HEK293 (cell line): ENCODE results near the gene REC8.

Source experiments
- CTCF ChIA-PET: fragments of 350-600 bp; formaldehyde crosslinking; extraction: SDS; loops from one replicate; lab custom pipeline; 2021; ENCODE audit warnings: antibody characterized with exemption; lab: Yijun Ruan, JAX
- POLR2A ChIA-PET: fragments of 300-600 bp; formaldehyde crosslinking; extraction: SDS; loops from one replicate; lab custom pipeline; 2020; ENCODE audit warnings: antibody characterized with exemption, inconsistent platforms; lab: Yijun Ruan, JAX
- H3K27ac ChIP-seq: fragments of 200-500 bp; sonication (Bioruptor generic); 2 replicates; pipeline ENCODE4 v1.5.1; 2014; ENCODE audit warnings: low read depth, low read length, control low read depth, inconsistent platforms; ENCODE audit errors: extremely low read depth
- H3K36me3 ChIP-seq, 2 experiments: fragments of 200-500 bp in 1 of 2; sonication (Bioruptor generic) in 1 of 2; 1 replicate in 1 of 2; 2 replicates in 1 of 2; pipeline ENCODE4 v1.5.1; 2014 to 2017; ENCODE audit warnings: inconsistent platforms in 2 of 2, low read length in 2 of 2; ENCODE audit not compliant: control insufficient read depth in 2 of 2, insufficient read depth in 1 of 2
- H3K4me1 ChIP-seq: fragments of 200-500 bp; sonication (Bioruptor generic); 2 replicates; pipeline ENCODE4 v1.5.1; 2014; ENCODE audit warnings: mild to moderate bottlenecking, low read length, inconsistent platforms; ENCODE audit not compliant: control insufficient read depth, insufficient read depth
- H3K4me3 ChIP-seq: 2 replicates; pipeline ENCODE4 v1.5.1; 2011; ENCODE audit warnings: low read depth, mild to moderate bottlenecking, control low read depth, low read length, moderate library complexity
- H3K9me3 ChIP-seq: fragments of 200-500 bp; sonication (Bioruptor generic); 2 replicates; pipeline ENCODE4 v1.5.1; 2014; ENCODE audit warnings: low read depth, low read length, inconsistent platforms; ENCODE audit not compliant: control insufficient read depth, insufficient read depth
- BCL11A ChIP-seq: fragments of 450-650 bp; formaldehyde crosslinking; IDR thresholded peaks from 2 replicates; pipeline ENCODE4 v1.5.1; 2016; ENCODE audit warnings: low read depth, missing biosample characterization, missing genetic modification characterization
- EGR2 ChIP-seq: fragments of 450-650 bp; formaldehyde crosslinking; IDR thresholded peaks from 2 replicates; pipeline ENCODE4 v1.5.1; 2016; ENCODE audit warnings: low read depth, missing biosample characterization, missing genetic modification characterization
- FEZF1 ChIP-seq: fragments of 450-650 bp; formaldehyde crosslinking; IDR thresholded peaks from 2 replicates; pipeline ENCODE4 v1.5.1; 2016; ENCODE audit warnings: missing biosample characterization, missing genetic modification characterization
- GFI1B ChIP-seq: fragments of 450-650 bp; formaldehyde crosslinking; IDR thresholded peaks from 2 replicates; pipeline ENCODE4 v1.5.1; 2016; ENCODE audit warnings: missing biosample characterization, missing genetic modification characterization
- IKZF3 ChIP-seq: fragments of 450-650 bp; IDR thresholded peaks from 2 replicates; pipeline ENCODE4 v1.5.0; 2018; ENCODE audit warnings: missing biosample characterization, mild to moderate bottlenecking, missing genetic modification characterization, moderate library complexity
- ZBTB21 ChIP-seq: fragments of 450-650 bp; formaldehyde crosslinking; IDR thresholded peaks from 2 replicates; pipeline ENCODE4 v1.5.1; 2017; ENCODE audit warnings: missing biosample characterization, missing genetic modification characterization
- ZFHX2 ChIP-seq: fragments of 450-650 bp; formaldehyde crosslinking; conservative IDR thresholded peaks from 2 replicates; pipeline ENCODE4 v1.5.1; 2016; ENCODE audit warnings: missing biosample characterization, missing genetic modification characterization
- ZIC2 ChIP-seq: fragments of 450-650 bp; formaldehyde crosslinking; IDR thresholded peaks from 2 replicates; pipeline ENCODE4 v1.5.1; 2016; ENCODE audit warnings: missing biosample characterization, missing genetic modification characterization
- ZNF114 ChIP-seq: fragments of 450-650 bp; formaldehyde crosslinking; IDR thresholded peaks from 2 replicates; pipeline ENCODE4 v1.5.0; 2017; ENCODE audit warnings: missing biosample characterization, missing genetic modification characterization
- ZNF140 ChIP-seq: fragments of 450-650 bp; formaldehyde crosslinking; IDR thresholded peaks from 2 replicates; pipeline ENCODE4 v1.5.1; 2016; ENCODE audit warnings: missing biosample characterization, missing genetic modification characterization
- ZNF211 ChIP-seq: fragments of 450-650 bp; formaldehyde crosslinking; IDR thresholded peaks from 2 replicates; pipeline ENCODE4 v1.5.1; 2016; ENCODE audit warnings: low read depth, missing biosample characterization, missing genetic modification characterization
- ZNF266 ChIP-seq: fragments of 450-650 bp; formaldehyde crosslinking; IDR thresholded peaks from 2 replicates; pipeline ENCODE4 v1.5.1; 2016; ENCODE audit warnings: missing biosample characterization, missing genetic modification characterization, low read depth
- ZNF555 ChIP-seq: fragments of 450-650 bp; formaldehyde crosslinking; conservative IDR thresholded peaks from 2 replicates; pipeline ENCODE4 v1.5.1; 2017; ENCODE audit warnings: missing biosample characterization, mild to moderate bottlenecking, missing genetic modification characterization, inconsistent platforms
- ZNF626 ChIP-seq: fragments of 450-650 bp; sonication (Bioruptor Pico); formaldehyde crosslinking; IDR thresholded peaks from 2 replicates; pipeline ENCODE4 v1.5.1; 2018; ENCODE audit warnings: missing biosample characterization, missing genetic modification characterization, inconsistent platforms
- TF ChIP-seq, protein P1 (sequence below): fragments of 450-650 bp; formaldehyde crosslinking; IDR thresholded peaks from 2 replicates; pipeline ENCODE4 v1.5.1; 2016; ENCODE audit warnings: missing biosample characterization, missing genetic modification characterization
- TF ChIP-seq, protein P2 (sequence below): fragments of 450-650 bp; formaldehyde crosslinking; IDR thresholded peaks from 2 replicates; pipeline ENCODE4 v1.5.1; 2016; ENCODE audit warnings: missing biosample characterization, missing genetic modification characterization
- TF ChIP-seq, protein P3 (sequence below): fragments of 450-650 bp; IDR thresholded peaks from 2 replicates; pipeline ENCODE4 v1.5.1; 2018; ENCODE audit warnings: missing biosample characterization, mild to moderate bottlenecking, missing genetic modification characterization
- TF ChIP-seq, protein P4 (sequence below): fragments of 450-650 bp; formaldehyde crosslinking; IDR thresholded peaks from 2 replicates; pipeline ENCODE4 v1.5.1; 2016; ENCODE audit warnings: missing biosample characterization, missing genetic modification characterization
- TF ChIP-seq, protein P5 (sequence below): fragments of 450-650 bp; formaldehyde crosslinking; IDR thresholded peaks from 2 replicates; pipeline ENCODE4 v1.5.1; 2017; ENCODE audit warnings: missing biosample characterization, missing genetic modification characterization
- TF ChIP-seq, protein P6 (sequence below): fragments of 450-650 bp; formaldehyde crosslinking; conservative IDR thresholded peaks from 2 replicates; pipeline ENCODE4 v1.5.1; 2016; ENCODE audit warnings: low read depth, missing biosample characterization, missing genetic modification characterization

REC8 gene

DNA sequence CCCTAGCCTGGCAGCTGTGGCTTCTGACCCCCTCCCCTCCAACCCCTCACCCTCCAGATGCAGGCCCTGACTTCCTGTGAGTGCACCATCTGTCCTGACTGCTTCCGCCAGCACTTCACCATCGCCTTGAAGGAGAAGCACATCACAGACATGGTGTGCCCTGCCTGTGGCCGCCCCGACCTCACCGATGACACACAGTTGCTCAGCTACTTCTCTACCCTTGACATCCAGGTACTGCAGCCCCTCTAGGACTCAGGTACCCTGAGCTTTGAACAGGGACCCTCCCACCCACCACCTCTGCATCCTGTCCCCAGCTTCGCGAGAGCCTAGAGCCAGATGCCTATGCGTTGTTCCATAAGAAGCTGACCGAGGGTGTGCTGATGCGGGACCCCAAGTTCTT is 16.8 kb upstream of the REC8 start:
- CTCF ChIA-PET = interaction anchor here (1.7 kb wide), 1 partner anchor 97 kb away, joined by 9 read pairs; no protein-coding TSS in a partner anchor
- peaks cover 50 to 80% of the 10 kb centered on the region in 2 experiments for H3K36me3 ChIP-seq
- H3K27ac ChIP-seq = no peak overlapping the region
- no peak overlapping the region for H3K4me3 ChIP-seq
- POLR2A ChIA-PET = interaction anchor here (1.2 to 2.9 kb wide), 4 partner anchors 9 to 40 kb away, joined by 3 to 8 read pairs (median 5); partner anchors contain the start of genes EMC9, PSME2 and TM9SF1
- no peaks in the 10 kb centered on the region for H3K4me1 ChIP-seq
- no peak for TF ChIP-seq ZNF626 (tag by site-specific recombination)
- no peak for TF ChIP-seq ZBTB21 (tag by site-specific recombination)
- no peak for TF ChIP-seq ZNF140
- TF ChIP-seq ZNF114 (tag by site-specific recombination) = no peak
- no peak for TF ChIP-seq IKZF3 (tag by site-specific recombination)
- TF ChIP-seq, protein P1, sequence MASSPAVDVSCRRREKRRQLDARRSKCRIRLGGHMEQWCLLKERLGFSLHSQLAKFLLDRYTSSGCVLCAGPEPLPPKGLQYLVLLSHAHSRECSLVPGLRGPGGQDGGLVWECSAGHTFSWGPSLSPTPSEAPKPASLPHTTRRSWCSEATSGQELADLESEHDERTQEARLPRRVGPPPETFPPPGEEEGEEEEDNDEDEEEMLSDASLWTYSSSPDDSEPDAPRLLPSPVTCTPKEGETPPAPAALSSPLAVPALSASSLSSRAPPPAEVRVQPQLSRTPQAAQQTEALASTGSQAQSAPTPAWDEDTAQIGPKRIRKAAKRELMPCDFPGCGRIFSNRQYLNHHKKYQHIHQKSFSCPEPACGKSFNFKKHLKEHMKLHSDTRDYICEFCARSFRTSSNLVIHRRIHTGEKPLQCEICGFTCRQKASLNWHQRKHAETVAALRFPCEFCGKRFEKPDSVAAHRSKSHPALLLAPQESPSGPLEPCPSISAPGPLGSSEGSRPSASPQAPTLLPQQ = no peak
- TF ChIP-seq BCL11A (tag by site-specific recombination) = no peak
- TF ChIP-seq, protein P2, sequence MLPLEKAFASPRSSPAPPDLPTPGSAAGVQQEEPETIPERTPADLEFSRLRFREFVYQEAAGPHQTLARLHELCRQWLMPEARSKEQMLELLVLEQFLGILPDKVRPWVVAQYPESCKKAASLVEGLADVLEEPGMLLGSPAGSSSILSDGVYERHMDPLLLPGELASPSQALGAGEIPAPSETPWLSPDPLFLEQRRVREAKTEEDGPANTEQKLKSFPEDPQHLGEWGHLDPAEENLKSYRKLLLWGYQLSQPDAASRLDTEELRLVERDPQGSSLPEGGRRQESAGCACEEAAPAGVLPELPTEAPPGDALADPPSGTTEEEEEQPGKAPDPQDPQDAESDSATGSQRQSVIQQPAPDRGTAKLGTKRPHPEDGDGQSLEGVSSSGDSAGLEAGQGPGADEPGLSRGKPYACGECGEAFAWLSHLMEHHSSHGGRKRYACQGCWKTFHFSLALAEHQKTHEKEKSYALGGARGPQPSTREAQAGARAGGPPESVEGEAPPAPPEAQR (tag by site-specific recombination) = no peak
- TF ChIP-seq, protein P3, sequence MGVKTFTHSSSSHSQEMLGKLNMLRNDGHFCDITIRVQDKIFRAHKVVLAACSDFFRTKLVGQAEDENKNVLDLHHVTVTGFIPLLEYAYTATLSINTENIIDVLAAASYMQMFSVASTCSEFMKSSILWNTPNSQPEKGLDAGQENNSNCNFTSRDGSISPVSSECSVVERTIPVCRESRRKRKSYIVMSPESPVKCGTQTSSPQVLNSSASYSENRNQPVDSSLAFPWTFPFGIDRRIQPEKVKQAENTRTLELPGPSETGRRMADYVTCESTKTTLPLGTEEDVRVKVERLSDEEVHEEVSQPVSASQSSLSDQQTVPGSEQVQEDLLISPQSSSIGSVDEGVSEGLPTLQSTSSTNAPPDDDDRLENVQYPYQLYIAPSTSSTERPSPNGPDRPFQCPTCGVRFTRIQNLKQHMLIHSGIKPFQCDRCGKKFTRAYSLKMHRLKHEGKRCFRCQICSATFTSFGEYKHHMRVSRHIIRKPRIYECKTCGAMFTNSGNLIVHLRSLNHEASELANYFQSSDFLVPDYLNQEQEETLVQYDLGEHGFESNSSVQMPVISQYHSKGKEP (tag by site-specific recombination) = no peak
- TF ChIP-seq EGR2 = no peak
- no peak for TF ChIP-seq ZFHX2 (tag by site-specific recombination)
- TF ChIP-seq FEZF1 (tag by site-specific recombination) = no peak
- no peak for TF ChIP-seq ZNF555
- TF ChIP-seq, protein P4, sequence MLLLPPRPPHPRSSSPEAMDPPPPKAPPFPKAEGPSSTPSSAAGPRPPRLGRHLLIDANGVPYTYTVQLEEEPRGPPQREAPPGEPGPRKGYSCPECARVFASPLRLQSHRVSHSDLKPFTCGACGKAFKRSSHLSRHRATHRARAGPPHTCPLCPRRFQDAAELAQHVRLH = no peak
- no peak for TF ChIP-seq ZNF211 (tag by site-specific recombination)
- TF ChIP-seq ZIC2 (tag by site-specific recombination) = no peak
- TF ChIP-seq, protein P5, sequence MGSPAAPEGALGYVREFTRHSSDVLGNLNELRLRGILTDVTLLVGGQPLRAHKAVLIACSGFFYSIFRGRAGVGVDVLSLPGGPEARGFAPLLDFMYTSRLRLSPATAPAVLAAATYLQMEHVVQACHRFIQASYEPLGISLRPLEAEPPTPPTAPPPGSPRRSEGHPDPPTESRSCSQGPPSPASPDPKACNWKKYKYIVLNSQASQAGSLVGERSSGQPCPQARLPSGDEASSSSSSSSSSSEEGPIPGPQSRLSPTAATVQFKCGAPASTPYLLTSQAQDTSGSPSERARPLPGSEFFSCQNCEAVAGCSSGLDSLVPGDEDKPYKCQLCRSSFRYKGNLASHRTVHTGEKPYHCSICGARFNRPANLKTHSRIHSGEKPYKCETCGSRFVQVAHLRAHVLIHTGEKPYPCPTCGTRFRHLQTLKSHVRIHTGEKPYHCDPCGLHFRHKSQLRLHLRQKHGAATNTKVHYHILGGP (tag by site-specific recombination) = no peak
- TF ChIP-seq GFI1B (tag by site-specific recombination) = no peak
- TF ChIP-seq ZNF266 (tag by site-specific recombination) = no peak
- TF ChIP-seq, protein P6, sequence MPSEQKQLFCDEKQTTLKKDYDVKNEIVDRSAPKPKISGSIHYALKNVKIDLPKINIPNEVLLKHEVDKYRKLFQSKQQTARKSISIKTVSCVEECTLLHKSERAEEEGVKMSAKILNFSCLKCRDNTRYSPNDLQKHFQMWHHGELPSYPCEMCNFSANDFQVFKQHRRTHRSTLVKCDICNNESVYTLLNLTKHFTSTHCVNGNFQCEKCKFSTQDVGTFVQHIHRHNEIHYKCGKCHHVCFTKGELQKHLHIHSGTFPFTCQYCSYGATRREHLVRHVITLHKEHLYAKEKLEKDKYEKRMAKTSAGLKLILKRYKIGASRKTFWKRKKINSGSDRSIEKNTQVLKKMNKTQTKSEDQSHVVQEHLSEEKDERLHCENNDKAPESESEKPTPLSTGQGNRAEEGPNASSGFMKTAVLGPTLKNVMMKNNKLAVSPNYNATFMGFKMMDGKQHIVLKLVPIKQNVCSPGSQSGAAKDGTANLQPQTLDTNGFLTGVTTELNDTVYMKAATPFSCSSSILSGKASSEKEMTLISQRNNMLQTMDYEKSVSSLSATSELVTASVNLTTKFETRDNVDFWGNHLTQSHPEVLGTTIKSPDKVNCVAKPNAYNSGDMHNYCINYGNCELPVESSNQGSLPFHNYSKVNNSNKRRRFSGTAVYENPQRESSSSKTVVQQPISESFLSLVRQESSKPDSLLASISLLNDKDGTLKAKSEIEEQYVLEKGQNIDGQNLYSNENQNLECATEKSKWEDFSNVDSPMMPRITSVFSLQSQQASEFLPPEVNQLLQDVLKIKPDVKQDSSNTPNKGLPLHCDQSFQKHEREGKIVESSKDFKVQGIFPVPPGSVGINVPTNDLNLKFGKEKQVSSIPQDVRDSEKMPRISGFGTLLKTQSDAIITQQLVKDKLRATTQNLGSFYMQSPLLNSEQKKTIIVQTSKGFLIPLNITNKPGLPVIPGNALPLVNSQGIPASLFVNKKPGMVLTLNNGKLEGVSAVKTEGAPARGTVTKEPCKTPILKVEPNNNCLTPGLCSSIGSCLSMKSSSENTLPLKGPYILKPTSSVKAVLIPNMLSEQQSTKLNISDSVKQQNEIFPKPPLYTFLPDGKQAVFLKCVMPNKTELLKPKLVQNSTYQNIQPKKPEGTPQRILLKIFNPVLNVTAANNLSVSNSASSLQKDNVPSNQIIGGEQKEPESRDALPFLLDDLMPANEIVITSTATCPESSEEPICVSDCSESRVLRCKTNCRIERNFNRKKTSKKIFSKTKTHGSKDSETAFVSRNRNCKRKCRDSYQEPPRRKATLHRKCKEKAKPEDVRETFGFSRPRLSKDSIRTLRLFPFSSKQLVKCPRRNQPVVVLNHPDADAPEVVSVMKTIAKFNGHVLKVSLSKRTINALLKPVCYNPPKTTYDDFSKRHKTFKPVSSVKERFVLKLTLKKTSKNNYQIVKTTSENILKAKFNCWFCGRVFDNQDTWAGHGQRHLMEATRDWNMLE = no peak
- no peaks in the 10 kb centered on the region for H3K9me3 ChIP-seq
